GM19328 (cell line): Measurements from ENCODE around the gene PHOSPHO1.

ENCODE experiments used
- ATAC-seq: cut with Tn5 transposase; IDR thresholded peaks from one replicate; pipeline ENCODE4 v1.9.1; 2021; ENCODE audit warnings: mild to moderate bottlenecking, moderate library complexity; ENCODE audit not compliant: unreplicated experiment

PHOSPHO1 gene

DNA sequence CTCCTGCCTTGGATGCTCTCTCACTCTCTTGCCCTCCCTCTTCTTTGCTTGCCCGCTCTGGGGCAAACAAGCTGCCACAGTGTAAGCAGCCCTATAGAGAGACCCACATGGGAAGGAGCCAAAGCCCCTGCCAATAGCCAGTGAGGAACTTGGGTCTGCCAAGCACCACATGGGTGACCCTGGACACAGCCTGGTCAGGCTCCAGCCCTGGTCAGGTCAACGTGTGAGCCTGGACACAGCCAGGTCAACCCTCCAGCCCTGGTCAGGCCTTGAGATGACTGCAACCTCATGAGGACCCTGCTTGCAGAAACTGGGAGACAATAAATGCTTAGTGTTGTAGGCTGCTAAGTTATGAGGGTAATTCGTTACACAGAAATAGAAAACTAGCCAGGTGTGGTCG, 14.3 kb upstream of the PHOSPHO1 start:
- no peak for ATAC-seq

DNA sequence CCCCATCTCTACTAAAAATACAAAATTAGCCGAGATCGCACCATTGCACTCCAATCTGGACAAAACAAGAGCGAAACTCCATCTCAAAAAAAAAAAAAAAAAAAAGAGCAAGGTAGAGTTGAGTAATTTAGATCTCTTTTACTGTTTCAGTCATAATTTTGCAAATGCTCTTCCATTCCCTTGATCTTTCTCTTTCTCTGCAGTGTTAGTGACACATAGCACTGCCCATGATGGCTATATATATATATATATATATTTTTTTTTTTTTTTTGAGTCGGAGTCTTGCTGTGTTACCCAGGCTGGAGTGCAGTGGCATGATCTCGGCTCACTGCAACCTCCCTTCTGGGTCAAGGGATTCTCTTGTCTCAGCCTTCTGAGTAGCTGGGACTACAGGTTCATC, 12.2 kb upstream of the PHOSPHO1 start:
- no peak for ATAC-seq

DNA sequence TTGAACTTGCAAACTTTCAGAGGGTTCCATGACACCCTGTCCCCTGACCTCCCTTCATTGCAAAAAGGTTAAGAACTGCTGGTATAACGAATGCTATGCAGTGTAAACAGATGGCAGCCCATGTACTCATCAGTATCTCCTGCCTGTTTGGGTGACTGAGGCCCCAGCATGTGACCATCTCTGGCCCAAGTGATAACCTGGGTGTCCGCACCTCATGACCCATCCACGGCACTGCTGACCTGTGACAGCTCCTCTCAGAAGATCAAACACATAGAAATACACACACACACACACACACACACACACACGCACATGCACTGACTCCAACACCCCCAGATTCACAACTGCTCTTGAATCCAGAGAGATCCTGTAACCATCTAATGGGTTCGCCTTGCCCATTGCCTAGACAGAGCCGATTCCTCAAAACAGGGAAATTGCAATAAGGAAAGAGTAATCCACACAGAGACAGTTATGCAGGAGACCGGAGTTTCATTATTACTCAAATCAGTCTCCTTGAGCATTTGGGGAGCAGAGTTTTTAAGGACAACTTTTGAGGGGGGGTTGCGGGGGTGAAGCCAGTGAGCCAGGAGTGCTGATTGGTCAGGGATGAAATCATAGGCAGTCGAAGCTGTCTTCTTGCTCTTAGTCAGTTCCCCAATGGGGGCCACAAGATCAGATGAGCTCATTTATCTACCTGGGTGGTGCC, 11.3 kb upstream of the PHOSPHO1 start:
- no peak for ATAC-seq

DNA sequence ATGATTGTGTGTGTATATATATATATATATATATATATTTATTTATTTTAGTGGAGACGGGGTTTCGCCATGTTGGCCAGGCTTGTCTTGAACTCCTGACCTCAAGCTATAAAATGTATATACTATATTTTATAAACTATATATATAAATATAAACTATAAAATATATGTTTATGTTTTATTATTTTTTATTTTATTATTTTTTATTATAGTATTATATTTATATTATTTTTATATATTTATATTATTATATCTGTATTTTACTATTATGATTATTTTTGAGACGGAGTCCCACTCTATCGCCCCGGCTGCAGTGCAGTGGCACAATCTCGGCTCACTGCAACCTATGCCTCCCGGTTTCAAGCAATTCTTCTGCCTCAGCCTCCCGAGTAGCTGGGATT, 10.5 kb upstream of the PHOSPHO1 start:
- no peak for ATAC-seq

DNA sequence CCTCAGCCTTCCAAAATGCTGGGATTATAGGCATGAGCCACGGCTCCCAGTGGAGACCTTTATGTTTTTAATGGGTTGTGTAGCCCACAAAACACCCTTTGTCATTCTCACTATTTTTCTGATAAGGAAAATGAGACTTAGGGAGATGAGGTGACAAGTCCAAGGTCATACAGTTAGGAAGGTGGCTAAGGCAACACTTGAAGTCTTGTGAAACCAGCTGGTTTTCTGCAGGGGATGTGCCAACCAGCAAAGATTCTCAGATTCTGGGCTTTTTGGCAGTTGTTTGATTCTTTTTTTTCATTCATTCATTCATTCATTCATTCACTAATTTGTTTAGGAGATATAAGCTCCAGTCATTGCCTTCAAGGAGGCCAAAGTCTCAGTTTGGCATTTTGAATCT, 10.0 kb upstream of the PHOSPHO1 start:
- ATAC-seq, result no peak

DNA sequence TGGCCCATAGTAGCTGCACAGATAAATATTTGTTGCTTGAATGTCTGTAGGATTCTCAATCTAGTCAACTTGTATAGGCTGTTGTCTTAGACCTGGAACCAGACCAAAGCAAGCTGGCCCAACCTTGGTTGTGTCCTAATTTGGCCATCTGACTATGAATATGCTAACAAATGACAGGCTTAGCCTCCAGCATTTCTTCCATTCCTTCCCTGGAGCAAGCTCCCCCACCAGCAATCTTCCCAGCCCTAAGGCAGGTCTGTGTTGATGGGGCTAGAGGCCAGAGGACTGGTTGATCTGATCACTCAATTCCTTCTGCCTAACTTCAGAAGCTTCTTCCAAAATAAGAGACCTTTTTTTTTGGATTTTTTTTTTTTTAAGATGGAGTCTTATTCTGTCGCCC, 9.4 kb upstream of the PHOSPHO1 start:
- no peak for ATAC-seq

DNA sequence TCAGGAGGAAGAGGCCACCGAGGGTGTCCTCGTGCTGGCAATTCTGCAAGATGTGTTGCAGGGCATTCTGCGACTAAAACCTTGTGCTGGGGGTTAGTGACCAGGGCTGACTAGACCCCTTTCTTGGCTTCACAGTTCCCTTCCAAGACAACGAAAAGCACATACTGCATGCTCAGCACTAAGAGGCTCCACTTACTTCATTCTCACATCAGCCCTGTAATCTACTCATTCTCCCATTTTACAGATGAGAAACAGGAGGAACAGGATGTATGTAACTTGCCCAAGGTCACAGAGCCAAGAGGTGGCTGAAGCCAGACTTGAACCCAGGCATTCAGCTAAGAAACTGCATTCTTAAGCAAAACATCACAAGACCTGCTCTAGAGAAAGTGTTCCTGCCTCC, 5.3 kb upstream of the PHOSPHO1 start:
- no peak for ATAC-seq

DNA sequence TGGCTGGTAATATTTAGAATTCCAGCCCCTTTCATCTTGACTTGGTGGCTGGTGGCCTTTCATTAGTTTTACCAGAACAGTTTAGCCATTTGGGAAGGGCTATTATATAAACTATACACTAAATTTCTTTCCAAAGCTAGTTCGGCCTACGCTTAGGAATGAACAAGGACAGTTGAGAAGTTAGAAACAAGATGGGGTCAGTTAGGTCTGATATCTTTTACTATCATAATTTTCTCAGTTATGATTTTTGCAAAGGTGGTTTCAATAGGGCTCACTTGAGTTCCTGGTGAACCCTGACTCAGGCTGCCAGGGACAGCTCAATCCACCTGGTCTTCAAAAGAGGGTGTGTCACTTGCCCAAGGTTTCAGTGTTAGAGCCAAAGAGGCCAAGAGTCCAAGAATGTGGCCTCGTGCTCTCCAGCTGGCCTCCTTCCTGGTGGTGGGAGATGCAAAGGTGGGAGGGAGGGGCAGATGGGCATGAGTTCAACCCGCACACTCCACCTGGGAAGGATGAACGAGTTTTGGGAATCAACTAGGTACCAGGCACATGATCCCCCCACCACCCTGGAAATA, 4.0 kb upstream of the PHOSPHO1 start:
- ATAC-seq, result no peak

DNA sequence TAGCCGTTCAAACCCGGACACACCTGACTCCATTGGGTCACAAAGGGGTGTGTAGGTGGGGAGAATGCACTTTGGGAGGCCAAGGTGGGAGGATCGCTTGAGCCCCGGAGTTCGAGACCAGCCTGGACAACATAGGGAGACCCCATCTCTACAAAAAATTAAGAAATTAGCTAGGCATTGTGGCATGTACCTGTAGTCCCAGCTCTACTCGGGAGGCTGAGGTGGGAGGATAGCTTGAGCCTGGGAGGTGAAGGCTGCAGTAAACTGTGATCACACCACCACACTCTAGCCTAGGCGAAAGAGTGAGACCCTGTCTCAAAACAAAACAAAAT, 942 bp upstream of the PHOSPHO1 start:
- ATAC-seq, result no peak

DNA sequence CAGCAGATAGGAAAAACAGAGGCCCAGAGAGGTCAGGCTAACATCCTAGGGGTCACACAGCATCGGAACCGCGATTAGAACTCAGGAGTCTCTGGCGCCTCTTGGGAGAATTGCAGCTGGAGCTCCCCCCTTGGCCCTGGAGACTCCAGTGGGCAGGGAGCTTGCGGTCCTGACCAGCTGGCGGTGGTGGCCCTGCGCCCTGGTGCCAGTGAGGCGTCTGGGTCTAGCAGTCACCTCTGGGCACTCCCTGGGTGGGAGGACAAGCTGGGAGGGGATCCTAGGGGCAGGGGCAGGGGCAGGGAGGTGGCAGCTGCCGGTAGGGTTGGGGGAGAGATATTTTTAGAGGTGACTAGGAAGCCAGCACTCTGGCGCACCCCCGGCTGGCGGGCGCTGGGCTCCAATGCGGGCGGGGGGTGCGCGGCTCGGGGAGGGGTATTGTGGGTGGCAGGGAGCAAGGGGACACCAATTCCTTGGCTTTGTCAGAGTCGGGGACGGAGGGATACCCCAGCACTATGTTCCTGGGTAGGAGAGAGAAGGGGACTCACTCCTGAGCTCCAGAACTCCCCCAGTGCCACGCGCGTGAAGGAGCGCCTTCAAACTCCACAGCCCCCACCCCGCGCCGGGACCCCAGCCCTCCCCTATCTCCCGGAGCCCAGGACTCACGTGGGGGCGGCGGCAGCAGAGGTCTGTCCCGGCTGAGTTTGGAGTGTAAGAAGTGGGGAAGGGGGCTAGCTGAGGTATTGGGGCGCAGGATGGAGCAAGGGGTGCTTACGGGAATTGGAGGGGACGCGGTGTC, 584 bp downstream of the PHOSPHO1 start:
- ATAC-seq, result no peak

DNA sequence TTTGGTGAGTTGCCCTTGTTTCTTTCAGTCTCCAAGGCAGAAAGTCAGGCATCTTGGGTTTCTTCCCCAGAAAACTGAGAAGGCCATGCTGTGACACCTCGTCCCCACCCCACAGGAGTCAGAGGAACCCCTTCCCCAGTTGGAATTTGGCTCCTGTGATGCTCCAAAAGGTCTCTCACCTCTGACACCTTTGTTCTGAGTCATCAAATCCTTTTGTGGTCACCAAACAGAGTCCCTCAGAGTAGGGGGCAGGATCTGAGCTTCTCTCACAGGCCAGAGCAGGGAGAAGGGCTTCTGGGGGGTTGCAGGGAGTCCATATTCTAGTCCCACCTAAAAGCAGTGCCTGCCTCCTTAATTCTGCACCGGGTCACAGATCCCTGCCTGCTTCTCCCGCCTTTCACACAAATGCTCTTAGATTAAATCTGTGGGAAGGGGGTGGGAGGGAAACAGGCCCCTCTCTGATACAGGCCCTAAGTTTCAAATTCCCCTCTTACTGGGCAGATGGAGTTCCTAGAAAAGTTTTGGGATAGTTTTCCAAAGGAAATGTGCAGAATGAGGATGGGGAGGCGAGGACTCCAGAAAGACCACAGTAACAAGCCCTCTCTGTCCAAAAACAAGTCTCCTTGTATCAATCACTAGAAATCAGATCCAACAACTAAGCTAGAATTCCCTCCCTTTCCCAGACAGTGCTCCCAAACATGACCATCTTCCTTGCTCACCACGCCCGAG, 1.3 kb downstream of the PHOSPHO1 start:
- no peak for ATAC-seq

DNA sequence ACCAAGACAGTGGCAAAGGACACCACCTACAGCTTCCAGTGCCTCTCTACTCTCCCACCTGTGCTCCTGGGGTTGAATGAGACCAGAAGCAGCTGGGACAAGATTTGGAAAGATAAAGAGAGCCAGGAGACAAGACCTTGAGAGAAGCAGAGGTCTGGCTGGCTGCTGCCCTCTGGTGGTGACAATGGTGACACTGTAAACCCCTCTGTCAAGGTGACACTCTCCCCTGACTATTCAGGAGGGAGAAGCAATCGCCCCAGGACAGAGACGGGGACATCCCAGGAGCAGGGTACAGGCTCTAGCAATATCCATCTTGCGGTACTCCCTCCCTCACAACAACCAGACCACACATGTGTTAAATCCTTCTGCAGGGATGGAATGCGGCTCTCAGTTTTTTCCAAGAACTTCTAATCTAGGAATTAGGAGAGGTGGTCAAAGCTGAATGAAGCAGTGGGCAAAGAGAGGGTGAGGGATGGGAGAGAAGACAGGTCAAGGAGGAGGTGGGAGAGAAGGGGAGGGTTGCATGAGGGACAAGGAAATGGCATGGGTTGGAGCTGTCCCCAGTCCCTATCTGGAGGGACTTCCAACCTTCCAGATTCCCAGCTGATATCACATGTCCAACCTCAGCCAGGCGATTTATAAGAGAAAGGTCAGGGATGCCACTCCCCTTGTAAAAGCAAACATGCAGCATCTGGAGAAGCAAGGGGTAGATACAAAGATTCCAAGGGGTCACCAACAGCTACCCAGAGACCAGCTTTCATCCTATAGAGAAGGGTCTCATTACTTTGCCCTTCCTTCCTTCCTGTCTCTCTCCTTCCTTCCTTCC, 2.9 kb downstream of the PHOSPHO1 start:
- ATAC-seq, result no peak

DNA sequence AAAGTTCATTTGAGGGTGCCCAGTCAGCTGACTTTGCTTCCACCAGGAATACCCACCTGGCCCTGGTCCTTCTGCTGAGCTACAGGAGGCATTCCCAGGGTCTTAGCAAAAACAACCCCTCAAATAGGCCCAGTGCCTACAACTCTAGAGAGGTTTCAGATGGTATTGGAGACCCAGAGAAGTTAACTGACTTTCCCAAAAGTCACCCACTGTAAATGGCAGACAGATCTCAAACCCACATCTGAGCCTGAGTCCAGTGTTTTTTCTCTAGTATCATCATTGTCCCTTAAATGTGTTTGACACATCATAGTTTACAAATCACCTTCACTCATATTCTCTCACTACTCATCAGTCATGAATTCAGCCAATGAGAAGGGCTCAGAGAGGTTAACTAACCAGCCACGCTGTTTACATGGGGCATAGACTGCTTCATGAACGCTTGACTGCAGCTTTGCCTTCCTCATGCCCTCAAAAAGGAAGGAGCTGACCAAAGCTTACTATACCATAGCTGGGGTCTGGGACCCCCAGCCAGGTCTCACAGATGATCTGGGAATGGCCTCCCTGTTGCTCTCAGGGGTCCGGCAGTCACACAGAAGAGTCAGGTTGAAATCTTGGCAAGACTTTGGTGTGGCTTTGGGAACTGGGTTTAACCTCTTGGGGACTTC, 3.7 kb downstream of the PHOSPHO1 start:
- ATAC-seq, result no peak

DNA sequence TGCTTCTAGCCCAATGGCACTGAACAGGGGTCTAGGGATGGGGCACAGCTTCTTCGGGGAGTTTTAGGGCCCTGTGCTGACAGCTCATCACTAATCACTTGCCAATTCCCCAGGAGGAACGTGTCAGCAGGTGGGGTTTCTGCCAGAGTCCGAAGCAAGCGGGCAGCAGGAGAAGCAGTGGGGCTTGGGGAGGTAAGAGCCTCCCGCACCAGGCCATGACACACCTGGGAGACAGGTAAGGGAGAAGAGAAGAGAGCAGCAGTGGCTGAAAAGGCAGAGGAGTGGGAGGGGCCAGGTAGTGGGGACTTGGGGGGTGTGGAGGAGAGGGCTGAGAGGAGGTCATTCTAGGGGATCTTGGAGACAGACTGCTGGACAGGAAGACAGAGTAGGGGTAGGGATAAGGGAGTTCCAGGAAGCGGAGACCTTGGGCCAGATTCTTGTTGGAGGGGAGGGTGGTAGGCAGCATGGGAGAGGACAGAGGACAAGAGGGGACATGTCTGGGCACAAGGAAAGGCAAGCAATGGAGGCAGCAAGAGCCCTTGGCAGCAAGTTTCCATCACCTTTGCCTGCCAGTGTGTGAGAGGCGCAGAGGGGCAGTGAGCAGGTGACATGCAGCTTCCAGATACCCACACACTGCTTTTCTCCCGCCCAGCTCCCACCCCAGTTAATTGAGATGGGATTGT, 4.9 kb downstream of the PHOSPHO1 start:
- ATAC-seq, result no peak

DNA sequence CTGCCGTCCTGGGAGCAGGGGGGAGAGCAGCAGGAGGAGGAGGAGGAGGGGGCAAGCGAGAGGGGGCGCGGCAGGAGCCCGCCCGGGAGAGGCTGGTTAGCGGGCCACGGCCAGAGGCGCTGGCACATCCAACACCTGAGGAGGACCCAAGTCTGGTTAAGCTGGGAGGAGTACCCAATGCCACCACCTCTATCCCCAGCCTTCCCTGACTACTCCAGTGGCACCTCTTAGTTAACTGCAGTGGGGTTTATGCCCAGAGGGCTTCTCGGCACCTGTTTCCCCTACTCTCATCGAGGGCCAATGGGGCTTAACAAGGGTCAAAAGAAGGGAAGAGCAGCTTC, 5.6 kb downstream of the PHOSPHO1 start:
- ATAC-seq, result no peak

DNA sequence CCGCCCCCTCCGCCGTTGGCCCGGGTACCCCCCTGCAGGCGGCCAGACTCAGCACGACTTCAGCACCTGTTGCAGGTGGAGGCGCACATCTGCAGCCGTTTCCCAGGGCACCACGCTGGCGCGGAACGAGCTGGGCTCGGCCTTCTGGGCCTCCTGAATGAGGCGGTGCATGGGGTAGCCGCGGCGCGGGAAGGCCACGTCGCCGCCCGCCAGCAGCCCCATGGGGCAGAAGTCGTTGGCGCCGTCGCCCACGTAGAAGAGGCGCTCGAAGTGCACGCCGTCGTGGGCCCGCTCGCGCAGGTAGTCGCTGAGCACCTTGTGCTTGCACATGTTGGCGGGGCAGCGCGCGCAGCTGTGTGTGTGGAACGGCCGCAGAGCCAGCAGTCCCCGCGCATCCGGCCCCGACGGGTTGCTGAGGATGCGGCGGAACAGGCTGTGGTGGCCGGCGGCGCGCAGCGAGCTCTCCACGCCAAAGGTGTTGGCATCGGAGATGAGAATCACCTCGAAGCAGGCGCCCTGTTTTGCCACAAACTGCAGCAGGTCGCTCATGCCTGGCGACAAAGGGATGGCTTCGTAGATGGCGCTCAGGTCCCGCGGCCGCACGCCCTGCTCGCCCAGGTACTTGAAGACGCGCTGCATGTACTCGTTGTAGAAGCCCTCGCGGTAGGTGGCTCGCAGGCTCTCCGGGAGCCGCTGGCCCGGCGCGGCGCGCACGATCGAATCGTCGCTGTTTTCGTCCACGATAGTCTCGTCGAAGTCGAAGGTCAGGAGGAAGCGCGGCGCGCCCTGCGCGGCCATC, 6.2 kb downstream of the PHOSPHO1 start:
- no peak for ATAC-seq

DNA sequence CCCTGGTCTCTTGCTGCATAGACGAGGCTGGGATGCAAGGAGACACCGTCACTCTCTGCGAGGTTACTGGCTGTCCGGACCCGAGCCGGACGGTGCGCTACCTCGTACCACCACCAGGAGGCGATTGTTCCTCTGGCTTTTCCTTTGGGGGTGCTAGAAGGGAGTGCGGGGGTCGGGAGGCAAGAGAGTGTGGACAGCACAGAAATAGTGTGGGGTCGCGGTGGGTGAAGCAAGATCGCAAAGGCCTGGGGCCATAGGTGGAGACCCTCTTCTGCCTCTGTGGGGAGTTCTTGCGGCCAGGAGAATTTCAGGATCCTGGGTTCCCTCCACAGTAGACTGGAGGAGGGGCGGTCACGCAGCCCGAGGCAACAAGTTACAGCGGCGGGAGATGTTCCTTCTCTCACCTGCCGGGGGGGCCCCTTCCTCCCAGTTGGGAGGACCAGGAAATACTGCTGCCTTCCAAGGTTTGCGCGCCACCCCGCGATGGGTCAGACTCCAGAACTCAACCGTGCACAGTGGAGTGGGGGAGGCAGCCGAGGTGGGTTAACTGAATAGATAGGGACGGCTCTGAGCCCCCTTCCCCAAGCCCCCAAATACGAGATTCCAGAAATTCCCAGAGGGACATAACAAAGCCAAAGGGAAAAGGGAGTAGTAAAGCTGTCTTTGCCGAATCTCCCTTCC, 6.9 kb downstream of the PHOSPHO1 start:
- ATAC-seq, result no peak

DNA sequence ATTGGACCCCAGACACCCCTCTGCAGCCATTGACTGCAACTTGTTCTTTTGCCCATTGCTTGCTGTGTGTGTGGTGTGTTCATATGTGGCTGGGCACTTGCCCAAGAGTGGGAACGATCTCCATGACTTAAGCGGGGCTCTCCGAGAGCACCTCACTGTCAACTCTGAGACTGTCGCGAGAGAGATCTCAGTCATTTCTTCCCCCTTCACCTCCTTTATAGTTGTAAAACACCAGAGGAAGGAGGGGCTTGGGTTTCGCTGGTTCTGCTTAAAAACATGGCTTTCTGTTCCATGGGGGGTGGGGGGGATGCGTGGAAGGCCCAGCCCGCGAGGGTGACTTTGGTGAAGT, 7.4 kb downstream of the PHOSPHO1 start:
- no peak for ATAC-seq

DNA sequence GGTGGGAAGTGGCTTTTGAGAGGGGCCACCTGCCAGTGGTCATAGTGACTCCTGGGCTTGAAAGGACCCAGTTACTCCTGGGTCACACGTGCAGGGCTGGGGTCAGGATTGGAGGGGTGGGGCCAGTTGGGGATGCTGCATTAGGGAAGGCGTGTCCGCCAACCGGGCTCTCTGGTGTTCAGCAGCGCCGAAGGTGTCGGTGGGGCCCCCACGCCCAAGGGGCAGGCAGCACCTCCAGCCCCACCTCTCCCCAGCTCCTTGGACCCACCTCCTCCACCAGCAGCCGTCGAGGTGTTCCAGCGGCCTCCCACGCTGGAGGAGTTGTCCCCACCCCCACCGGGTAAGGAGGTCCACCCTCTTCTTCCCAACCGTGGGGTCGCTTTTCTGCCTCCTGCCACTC, 10.6 kb downstream of the PHOSPHO1 start:
- ATAC-seq, result no peak
